ENCODE data around the gene KCNK10.

DNA sequence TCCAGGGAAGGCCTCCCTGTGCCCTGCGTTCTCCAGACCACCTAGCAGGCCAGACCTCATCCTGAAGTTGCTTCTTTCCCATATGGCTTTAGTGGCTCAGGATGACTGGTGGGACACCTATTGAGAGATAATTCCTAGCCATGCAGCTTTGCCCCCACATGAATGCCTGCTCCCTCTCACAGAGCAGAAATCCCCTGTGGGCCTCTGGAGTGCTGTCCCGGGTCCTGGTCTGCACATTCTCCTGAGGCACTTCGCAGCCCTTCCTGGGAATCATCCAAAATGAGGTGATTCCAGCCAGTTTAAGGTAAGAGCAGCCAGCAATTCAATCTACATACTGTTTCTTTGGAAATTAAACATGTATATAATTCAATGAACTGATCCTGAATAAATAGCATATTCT, 182.2 kb downstream of the KCNK10 start:
- TF ChIP-seq YY1 (IDR thresholded peaks at IDR 0.05; ENCODE audit: insufficient read depth, insufficient read length) (no peak), ZNF274 (IDR thresholded peaks at IDR 0.05; ENCODE audit: low read depth, low read length) (no peak), SUZ12 (IDR thresholded peaks at IDR 0.05; ENCODE audit: extremely low read depth, insufficient read depth, insufficient read length) (no peak)
